GM21786 (cell line): ENCODE data around the gene OASL.

ENCODE experiments used
- ATAC-seq: cut with Tn5 transposase; IDR thresholded peaks from one replicate; pipeline ENCODE4 v1.9.1; 2021; ENCODE audit not compliant: unreplicated experiment

OASL gene

GRCh38 chr12:120992989-120993388 lies 46.1 kb downstream of the OASL start:
- no peak for ATAC-seq

- ATAC-seq: no peak
Measured at GRCh38 chr12:120991965-120992364, 47.1 kb downstream of the OASL start.

GRCh38 chr12:120990487-120991055 lies 48.5 kb downstream of the OASL start:
- ATAC-seq: no peak

GRCh38 chr12:120989687-120990086 lies 49.4 kb downstream of the OASL start:
- no peak for ATAC-seq

- no peak for ATAC-seq
Measured at GRCh38 chr12:120988658-120989057, 50.4 kb downstream of the OASL start.

- ATAC-seq: no peak
Measured at GRCh38 chr12:120988234-120988633, 50.8 kb downstream of the OASL start.

- ATAC-seq: no peak
Measured at GRCh38 chr12:120984351-120984898, 54.6 kb downstream of the OASL start.

GRCh38 chr12:120983759-120984158 lies 55.3 kb downstream of the OASL start:
- no peak for ATAC-seq

GRCh38 chr12:120982659-120983058 lies 56.4 kb downstream of the OASL start:
- ATAC-seq: no peak

GRCh38 chr12:120981407-120981941 lies 57.6 kb downstream of the OASL start:
- no peak for ATAC-seq

GRCh38 chr12:120980800-120981368 lies 58.2 kb downstream of the OASL start:
- ATAC-seq: no peak

- no peak for ATAC-seq
Measured at GRCh38 chr12:120979862-120980696, 59.0 kb downstream of the OASL start.

GRCh38 chr12:120979220-120979861 lies 59.7 kb downstream of the OASL start:
- ATAC-seq: no peak

GRCh38 chr12:120978296-120979219 lies 60.5 kb downstream of the OASL start, which contains the start of gene HNF1A:
Gene HNF1A (plus strand): TSS chr12:120978543. CDS start chr12:120978769, 226 bp downstream.
- ATAC-seq: no peak

- ATAC-seq: no peak
Measured at GRCh38 chr12:120977531-120978295, 61.3 kb downstream of the OASL start.

GRCh38 chr12:120972870-120973543 lies 66.0 kb downstream of the OASL start:
- ATAC-seq: no peak

GRCh38 chr12:120971299-120972180 lies 67.5 kb downstream of the OASL start:
- no peak for ATAC-seq

GRCh38 chr12:120970310-120970709 lies 68.7 kb downstream of the OASL start:
- no peak for ATAC-seq
